Gastroesophageal sphincter (tissue), 3 donors: Measurements from ENCODE around the gene MRPL11.

Experiments used
- POLR2AphosphoS5 ChIP-seq: sonication (generic); formaldehyde crosslinking; IDR thresholded peaks from one replicate; pipeline ENCODE4 v1.6.1; 2017; ENCODE audit warnings: antibody characterized with exemption
- TF ChIP-seq, protein P1 (sequence below), 4 experiments: fragments of 200-600 bp in 2 of 4; fragments of 450-650 bp in 2 of 4; sonication (generic) in 1 of 4; IDR thresholded peaks; one replicate each; pipeline ENCODE4 v1.5.1; 2017 to 2019; ENCODE audit warnings: antibody characterized with exemption in 4 of 4, mild to moderate bottlenecking in 2 of 4, moderate library complexity in 2 of 4

GRCh38 chr11:66467756-66468155, 29.1 kb upstream of the MRPL11 start:
- TF ChIP-seq, protein P1, sequence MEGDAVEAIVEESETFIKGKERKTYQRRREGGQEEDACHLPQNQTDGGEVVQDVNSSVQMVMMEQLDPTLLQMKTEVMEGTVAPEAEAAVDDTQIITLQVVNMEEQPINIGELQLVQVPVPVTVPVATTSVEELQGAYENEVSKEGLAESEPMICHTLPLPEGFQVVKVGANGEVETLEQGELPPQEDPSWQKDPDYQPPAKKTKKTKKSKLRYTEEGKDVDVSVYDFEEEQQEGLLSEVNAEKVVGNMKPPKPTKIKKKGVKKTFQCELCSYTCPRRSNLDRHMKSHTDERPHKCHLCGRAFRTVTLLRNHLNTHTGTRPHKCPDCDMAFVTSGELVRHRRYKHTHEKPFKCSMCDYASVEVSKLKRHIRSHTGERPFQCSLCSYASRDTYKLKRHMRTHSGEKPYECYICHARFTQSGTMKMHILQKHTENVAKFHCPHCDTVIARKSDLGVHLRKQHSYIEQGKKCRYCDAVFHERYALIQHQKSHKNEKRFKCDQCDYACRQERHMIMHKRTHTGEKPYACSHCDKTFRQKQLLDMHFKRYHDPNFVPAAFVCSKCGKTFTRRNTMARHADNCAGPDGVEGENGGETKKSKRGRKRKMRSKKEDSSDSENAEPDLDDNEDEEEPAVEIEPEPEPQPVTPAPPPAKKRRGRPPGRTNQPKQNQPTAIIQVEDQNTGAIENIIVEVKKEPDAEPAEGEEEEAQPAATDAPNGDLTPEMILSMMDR (IDR thresholded peaks at IDR 0.05): no peak
- no peak for TF ChIP-seq POLR2AphosphoS5
